Stimulated activated CD8-positive, alpha-beta memory T cell treated with anti-CD3 and anti-CD28 coated beads, Interleukin-7, amount 100 ng/mL, for 24 hours (primary cell): ENCODE data around the gene SLC8A1.

Experiments used
- DNase-seq: peaks from one replicate; pipeline ENCODE4 v3.0.0-alpha.2; 2020; ENCODE audit warnings: low read depth

SLC8A1 gene

DNA sequence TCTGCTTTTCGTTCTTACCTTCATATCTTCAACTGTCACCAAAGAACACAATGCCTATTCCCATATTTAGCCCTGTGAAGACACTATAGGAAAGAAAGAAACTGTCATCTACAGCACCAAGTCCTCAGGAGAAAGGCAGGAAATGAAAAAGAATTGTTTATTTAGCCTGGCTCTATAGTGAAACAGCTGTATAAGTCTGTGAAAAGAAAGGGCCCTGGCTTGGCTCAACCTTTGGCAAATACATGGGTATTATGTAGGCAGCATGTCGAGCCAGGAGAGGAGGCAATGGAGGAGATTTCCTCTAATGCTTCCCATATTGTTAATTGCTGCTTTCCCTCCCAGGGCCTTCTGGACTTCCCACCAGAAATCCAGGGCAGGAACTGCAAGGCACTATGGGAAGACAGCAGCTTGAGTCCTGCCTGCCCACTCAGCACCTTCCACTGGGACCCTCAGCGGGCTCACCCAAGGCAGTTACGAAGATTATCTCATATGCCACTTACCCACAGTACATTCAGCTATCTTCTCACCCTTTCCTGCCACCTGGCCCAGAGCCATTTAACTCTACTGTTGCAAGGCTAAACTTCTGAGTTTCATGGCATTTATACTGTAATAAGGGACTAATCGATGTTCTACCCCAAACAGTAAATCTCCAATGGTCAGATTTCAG, 30.1 kb downstream of the SLC8A1 start:
- no peak for DNase-seq

DNA sequence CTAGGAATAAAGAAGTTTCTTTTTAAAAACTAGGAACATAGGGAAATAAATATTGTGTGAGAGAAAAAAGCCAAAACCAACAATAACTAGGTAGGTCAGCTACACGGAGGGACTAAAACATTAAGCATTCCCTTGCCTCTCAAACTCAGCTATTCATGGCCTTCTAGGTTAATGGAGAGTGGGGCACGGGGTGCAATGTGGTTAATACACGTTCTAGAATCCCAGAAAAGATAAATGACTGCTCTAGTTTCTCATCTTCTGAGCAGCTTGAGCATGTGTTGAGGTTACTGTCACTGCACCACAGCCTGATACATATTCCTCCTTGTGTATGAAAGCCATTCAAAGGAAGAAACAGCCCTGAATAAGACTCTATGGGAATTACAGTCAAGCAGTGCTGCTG, 31.4 kb downstream of the SLC8A1 start:
- DNase-seq: no peak

DNA sequence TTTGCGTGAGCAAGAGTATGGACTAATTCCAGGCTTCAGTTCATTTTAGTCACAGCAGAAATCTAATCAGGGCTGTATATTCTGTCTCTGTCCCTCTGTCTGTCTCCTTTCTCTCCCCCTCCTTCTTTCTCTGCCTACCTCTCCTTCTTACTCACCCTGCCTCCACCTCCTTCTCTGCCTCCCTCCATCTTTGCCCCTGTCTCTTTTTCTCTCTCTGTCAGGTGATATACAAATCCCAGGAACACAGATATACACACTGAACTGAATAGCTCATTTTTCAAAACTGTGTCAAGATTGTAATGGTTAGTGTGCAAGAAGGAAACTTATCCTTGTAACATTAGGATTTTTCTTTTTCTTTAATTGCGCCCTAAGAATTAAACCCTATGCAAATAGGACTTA, 32.5 kb downstream of the SLC8A1 start:
- DNase-seq: no peak

- no peak for DNase-seq
Observed at GRCh38 chr2:40418614-40419363, 33.1 kb downstream of the SLC8A1 start.

- DNase-seq: no peak
Observed at GRCh38 chr2:40416486-40416885, 35.4 kb downstream of the SLC8A1 start.

DNA sequence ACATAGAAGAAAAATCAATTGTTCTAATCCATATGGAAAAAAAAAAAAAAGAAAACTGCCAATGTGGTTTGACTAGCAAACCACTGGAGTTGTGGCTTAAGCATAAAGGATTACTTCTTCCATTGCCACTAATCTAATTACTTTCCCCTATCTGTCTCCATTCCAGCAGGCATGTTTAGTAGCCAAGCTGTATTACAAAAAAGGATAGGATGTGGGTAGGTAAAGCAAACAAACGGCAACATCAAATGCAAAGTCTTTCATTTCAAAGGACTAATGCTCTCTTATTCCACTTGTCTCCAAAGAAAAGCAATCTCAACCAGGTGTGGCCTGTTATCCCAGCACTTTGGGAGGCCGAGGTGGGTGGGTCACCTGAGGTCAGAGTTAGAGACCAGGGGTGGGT, 36.5 kb downstream of the SLC8A1 start:
- DNase-seq: no peak

GRCh38 chr2:40412456-40412855, 39.4 kb downstream of the SLC8A1 start:
- DNase-seq: no peak

DNA sequence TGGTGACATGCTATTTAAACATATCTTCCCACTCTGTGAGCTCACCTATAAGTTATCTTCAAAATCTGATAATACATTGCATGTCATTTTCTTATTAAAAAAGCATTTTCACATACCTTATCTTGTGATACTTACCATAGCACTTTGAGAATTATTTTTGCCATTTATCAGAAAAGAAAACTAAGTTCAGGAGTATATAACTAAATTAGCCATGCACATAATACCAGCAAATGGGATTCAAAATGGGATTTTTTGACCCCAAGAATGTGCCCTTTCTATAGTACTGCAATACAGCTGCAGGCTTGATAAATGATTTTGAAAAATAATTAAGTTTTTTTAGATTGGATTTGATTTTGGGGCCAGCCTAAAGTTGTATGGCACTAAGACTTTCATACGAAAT, 41.2 kb downstream of the SLC8A1 start:
- DNase-seq: no peak

GRCh38 chr2:40409734-40410133, 42.2 kb downstream of the SLC8A1 start:
- DNase-seq: no peak

DNA sequence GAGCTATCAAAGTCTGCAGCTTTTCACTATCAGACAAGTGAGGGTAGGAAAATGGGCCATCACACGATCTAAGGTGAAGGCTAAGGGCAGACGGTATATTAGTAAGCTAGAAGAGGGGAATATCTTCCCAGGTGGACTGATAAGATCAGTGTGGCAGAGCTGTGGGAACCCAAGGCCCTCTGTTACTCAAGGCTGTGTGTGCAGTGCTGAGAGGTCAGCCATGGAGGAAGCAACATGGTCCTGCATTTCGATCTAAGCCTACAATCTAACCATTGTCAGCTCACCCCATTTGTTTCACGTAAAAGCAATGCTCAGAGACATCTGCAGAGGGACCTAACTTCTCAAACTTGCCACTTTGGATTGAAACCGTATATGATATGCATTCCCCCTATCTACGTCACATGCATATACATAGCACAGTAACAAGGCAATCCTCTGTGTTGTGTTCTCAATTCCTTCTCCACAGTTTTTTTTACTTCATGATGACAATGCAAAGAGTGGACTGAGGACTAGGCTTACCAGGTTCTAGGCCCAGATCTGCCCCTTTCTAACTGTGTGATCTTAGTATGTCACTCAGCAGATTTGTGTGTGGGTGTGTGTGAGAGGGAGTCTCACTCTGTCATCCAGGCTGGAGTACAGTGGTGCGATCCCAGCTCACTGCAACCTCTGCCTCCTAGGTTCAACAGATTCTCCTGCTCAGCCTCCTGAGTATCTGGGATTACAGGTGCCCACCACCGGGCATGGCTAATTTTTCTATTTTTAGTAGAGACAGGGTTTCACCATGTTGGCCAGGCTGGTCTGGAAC, 45.2 kb downstream of the SLC8A1 start:
- DNase-seq: no peak

DNA sequence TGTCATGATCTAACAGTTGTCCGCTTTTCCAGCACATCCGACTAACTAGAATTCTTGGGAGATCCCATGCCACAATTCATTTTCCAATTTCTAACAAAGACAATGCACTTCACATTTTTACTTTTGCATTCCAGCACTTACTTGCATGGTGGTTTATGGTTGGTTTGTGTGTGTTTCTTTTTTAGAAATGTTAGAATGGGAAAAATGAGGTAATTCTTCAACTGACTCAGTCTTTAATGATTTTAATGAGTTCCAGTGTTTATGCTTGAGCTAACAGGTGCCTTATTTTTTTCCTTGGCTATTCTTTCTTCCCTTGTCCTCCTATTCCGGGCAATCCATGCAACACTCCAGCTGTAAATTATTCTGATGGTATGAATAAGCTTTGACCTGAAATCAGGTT, 46.4 kb downstream of the SLC8A1 start:
- no peak for DNase-seq

DNA sequence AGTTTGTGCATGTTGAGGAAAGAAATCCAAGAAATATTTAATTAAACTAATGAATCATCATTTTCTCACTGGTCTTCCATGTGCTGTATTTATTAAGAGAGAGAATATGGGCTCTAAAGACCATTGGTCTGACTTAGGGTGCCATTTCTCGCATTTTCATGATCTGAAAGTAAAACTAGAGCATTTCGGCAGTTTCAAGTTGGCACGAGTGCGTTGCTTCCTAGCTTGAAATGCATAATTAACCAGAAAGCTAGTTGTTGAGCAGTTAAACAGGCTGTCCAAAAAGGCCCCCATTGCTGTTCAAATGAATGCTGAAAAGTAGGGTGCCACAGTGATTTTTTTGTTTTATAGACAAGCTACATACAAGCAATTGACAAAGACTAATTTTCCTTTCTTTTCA, 47.4 kb downstream of the SLC8A1 start:
- DNase-seq: no peak

GRCh38 chr2:40403233-40403836, 48.6 kb downstream of the SLC8A1 start:
- no peak for DNase-seq

- DNase-seq: no peak
Observed at GRCh38 chr2:40401896-40402295, 50.0 kb downstream of the SLC8A1 start.

- no peak for DNase-seq
Observed at GRCh38 chr2:40400336-40400953, 51.4 kb downstream of the SLC8A1 start.

DNA sequence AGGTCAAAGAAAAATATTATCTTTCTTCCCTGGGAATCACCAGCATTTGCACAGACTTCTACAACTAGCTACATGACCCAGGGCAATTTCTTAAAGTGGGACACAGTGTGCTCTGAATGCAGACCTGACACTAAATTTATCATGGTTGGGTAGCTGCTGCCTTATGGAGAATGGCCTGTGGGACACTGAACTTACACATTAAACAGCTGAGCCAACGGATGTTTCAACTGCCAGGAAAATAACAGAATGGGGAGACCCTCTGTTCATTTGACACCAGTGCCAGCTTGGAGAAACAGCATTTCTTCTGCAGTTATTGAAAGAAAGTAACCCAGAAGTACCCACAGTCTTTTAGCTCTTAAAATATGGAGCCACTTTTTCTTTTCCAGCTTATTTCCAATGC, 54.1 kb downstream of the SLC8A1 start:
- no peak for DNase-seq

GRCh38 chr2:40396124-40396523, 55.8 kb downstream of the SLC8A1 start:
- no peak for DNase-seq

DNA sequence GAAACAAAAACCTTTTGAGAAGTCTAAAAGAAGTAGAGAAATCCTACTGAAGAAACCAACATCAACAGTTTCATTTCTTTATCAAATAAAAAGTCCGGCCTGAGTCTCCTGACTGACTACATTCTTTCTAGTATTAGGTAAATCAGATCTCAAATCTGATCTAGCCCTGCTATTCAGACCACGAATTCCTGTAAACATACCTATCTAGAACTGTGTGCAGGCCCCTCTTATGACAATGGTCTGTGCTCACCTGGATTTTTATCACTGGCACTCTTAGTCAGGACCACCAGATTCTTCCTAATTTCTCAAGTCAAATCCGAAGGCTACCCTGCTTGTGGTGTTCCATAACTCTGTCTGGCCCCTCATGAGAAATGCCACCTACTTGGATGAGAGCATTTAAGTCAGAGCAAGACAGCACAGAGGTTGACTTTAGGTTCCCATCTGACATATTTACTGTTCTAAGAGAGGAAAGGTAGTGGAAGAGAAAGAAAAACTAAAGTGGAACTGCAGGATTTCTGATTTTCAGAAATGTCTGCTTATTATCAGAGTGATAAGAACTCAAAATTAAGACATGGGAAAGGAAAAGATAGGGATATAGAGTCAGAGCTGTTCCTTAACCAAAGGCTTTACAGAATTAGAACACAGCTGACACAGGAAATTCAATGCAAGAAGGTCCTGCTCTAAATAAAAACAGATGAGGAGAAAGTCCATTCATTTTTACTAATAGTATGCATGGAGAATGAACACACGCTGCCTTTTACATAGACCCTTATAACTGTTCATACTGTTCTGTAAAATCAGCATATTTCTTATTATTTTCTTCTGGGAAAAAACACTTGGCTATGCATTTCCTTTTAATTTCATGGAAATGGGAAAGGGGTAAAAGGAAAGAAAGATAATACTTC, 56.5 kb downstream of the SLC8A1 start:
- no peak for DNase-seq

DNA sequence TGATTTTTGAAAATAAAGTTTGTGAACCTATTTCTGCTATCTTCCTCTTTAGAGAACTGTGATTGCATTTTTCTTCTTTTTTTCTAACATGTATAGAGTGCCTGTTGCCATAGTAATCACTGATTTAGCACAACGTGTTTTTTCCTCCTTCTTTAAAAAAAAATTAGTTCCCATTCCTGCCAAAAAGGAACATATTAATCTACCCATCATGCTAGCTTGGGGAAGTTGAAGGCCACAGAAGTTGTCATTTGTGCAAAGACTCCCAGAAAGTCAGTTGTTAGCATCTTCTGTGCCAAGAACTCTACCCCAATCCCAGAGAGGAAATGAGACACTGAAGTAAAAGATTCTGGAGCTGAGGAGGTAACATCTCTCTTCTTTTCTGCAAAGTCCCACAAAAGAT, 57.3 kb downstream of the SLC8A1 start:
- no peak for DNase-seq

DNA sequence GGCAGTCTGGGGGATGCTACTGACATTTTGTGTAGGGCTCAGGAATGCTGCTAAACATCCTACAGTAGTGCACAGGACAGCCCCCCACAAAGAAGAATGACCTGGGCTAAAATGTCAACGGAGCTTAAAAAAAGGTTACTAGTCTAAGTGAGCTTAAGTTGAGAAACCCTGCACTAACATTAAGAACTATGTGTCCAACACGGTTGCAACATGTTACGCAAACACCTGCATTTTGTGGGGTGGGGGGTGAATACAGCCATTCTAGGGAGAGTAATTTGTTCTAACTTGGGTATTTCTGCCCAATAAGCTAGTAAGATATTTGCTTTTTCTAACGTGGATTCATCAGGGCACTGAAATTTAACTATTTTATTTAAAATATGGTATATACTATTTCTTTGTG, 57.9 kb downstream of the SLC8A1 start:
- no peak for DNase-seq

- no peak for DNase-seq
Observed at GRCh38 chr2:40388161-40388560, 63.7 kb downstream of the SLC8A1 start.
